OCI-LY3 (cell line): ENCODE measurements around the gene CLK2.

Experiments
- CTCF ChIP-seq: fragments of 200-600, 300-600 bp; sonication (generic); IDR thresholded peaks from 2 replicates; pipeline ENCODE4 v1.5.1; 2014; ENCODE audit warnings: antibody characterized with exemption, low read length, low read depth
- EZH2phosphoT487 ChIP-seq: fragments of 200-600 bp; shearing (Covaris generic); IDR thresholded peaks from 2 replicates; pipeline ENCODE4 v1.6.1; 2018; ENCODE audit warnings: antibody characterized with exemption, mixed run types, low read depth

- no peak for TF ChIP-seq CTCF
- no peak for TF ChIP-seq EZH2phosphoT487
Measured at GRCh38 chr1:155247667-155248553, 25.4 kb downstream of the CLK2 start.
